GM12872 (cell line): ENCODE results near the gene RNASEH1.

Source experiments
- CTCF ChIP-seq: IDR thresholded peaks from 3 replicates; pipeline ENCODE4 v1.5.1; 2011; ENCODE audit warnings: low read depth, mild to moderate bottlenecking, low read length, moderate library complexity; ENCODE audit not compliant: insufficient read depth

The RNASEH1 gene

GRCh38 chr2:3563521-3563976 is 5.4 kb upstream of the RNASEH1 start:
- no peak for TF ChIP-seq CTCF

- TF ChIP-seq CTCF: no peak
Observed at GRCh38 chr2:3557639-3558204, 411 bp downstream of the RNASEH1 start.

GRCh38 chr2:3553946-3554345 is 4.2 kb downstream of the RNASEH1 start:
- TF ChIP-seq CTCF: no peak

- TF ChIP-seq CTCF: no peak
Observed at GRCh38 chr2:3547915-3548314, 10.2 kb downstream of the RNASEH1 start.

GRCh38 chr2:3545788-3546478 is 12.2 kb downstream of the RNASEH1 start:
- TF ChIP-seq CTCF: no peak

GRCh38 chr2:3543023-3543683 is 15.0 kb downstream of the RNASEH1 start:
- no peak for TF ChIP-seq CTCF

GRCh38 chr2:3542107-3542506 is 16.0 kb downstream of the RNASEH1 start:
- TF ChIP-seq CTCF: no peak
